Measurements from ENCODE around the gene FBN2. TPM values are rescaled to one million over a fixed set of nuclear protein-coding genes. Genes with fewer than 3 reads are reported as not detected.

FBN2 gene
- total RNA-seq, 1 experiment from 2014 or later = 193 TPM

DNA sequence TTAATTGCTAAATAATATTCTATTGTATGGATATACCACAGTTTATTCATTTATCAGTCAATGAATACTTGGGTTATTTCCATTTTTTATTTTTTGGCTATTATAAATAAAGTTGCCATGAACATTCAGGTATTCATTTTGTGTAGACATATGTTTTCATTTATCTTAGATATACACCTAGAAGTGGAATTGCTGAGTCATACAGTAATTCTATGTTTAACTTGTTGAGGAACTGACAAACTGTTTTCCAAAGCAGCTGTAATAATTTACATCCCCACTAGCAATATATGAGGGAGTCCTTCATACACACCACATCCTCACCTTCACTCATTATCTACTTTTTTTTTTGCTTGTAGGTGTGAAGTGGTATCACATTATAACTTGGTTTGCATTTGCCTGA is 123.6 kb downstream of the FBN2 start:
- peaks cover 20% of the 10 kb centered on the region for H3K4me1 Mint-ChIP-seq (ENCODE audit: insufficient read depth, unreplicated experiment)
- intact Hi-C loops (cut with micrococcal nuclease) = no loop called here
- DNase-seq (ENCODE audit: unreplicated experiment) = no peak
- H3K27ac Mint-ChIP-seq (ENCODE audit: low read depth, unreplicated experiment) = no peak overlapping the region
- CTCF ChIA-PET = no interaction called here
- POLR2A ChIA-PET = interaction anchor here (0.6 to 0.7 kb wide), 2 partner anchors 21 to 453 kb away, joined by 3 read pairs; no protein-coding TSS in a partner anchor
- no TSS peak for BruUV-seq (replicated peaks)
- H3K9me3 Mint-ChIP-seq (ENCODE audit: unreplicated experiment) = peaks cover 7% of the 10 kb centered on the region
- no peak overlapping the region for H3K4me3 Mint-ChIP-seq (ENCODE audit: unreplicated experiment)
- no peaks in the 10 kb centered on the region for H3K27me3 Mint-ChIP-seq (ENCODE audit: insufficient read depth, unreplicated experiment)
- H3K36me3 Mint-ChIP-seq (ENCODE audit: insufficient read depth, unreplicated experiment) = no peaks in the 10 kb centered on the region
- TF ChIP-seq, protein P1, sequence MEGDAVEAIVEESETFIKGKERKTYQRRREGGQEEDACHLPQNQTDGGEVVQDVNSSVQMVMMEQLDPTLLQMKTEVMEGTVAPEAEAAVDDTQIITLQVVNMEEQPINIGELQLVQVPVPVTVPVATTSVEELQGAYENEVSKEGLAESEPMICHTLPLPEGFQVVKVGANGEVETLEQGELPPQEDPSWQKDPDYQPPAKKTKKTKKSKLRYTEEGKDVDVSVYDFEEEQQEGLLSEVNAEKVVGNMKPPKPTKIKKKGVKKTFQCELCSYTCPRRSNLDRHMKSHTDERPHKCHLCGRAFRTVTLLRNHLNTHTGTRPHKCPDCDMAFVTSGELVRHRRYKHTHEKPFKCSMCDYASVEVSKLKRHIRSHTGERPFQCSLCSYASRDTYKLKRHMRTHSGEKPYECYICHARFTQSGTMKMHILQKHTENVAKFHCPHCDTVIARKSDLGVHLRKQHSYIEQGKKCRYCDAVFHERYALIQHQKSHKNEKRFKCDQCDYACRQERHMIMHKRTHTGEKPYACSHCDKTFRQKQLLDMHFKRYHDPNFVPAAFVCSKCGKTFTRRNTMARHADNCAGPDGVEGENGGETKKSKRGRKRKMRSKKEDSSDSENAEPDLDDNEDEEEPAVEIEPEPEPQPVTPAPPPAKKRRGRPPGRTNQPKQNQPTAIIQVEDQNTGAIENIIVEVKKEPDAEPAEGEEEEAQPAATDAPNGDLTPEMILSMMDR (IDR thresholded peaks at IDR 0.05; ENCODE audit: unreplicated experiment) = no peak

DNA sequence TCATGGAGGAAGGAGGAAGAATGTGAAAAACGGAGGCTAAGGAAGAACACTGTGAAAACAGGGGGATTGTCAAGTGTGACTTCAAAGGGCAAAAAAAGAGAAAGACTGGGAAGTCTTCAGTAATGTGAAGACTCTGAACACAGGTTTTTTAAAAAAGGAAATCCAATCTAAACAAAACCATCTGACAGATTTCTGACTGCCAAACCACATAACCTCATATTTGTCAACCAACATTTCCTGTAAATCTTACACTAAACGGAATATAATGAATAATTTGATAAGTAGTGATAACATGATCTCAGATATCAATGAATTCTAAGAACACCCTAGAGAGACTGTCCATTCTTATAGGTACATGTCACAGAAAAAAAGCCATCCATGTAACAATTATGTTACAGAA is 124.7 kb downstream of the FBN2 start:
- no peak overlapping the region for H3K27ac Mint-ChIP-seq (ENCODE audit: low read depth, unreplicated experiment)
- TF ChIP-seq, protein P1 (IDR thresholded peaks at IDR 0.05; ENCODE audit: unreplicated experiment) = no peak
- ChIA-PET POLR2A (no interaction called here), CTCF (interaction anchor here (0.6 to 1.3 kb wide), 4 partner anchors 82 to 553 kb away, joined by 3 read pairs; no protein-coding TSS in a partner anchor)
- H3K27me3 Mint-ChIP-seq (ENCODE audit: insufficient read depth, unreplicated experiment) = no peaks in the 10 kb centered on the region
- H3K4me3 Mint-ChIP-seq (ENCODE audit: unreplicated experiment) = no peak overlapping the region
- H3K4me1 Mint-ChIP-seq (ENCODE audit: insufficient read depth, unreplicated experiment) = peaks cover 22% of the 10 kb centered on the region
- BruUV-seq (replicated peaks) = no TSS peak
- no peak for DNase-seq (ENCODE audit: unreplicated experiment)
- intact Hi-C loops (cut with micrococcal nuclease) = no loop called here
- no peaks in the 10 kb centered on the region for H3K36me3 Mint-ChIP-seq (ENCODE audit: insufficient read depth, unreplicated experiment)
- peaks cover 7% of the 10 kb centered on the region for H3K9me3 Mint-ChIP-seq (ENCODE audit: unreplicated experiment)

- DNase-seq (ENCODE audit: unreplicated experiment) = no peak
- TF ChIP-seq, protein P1 (IDR thresholded peaks at IDR 0.05; ENCODE audit: unreplicated experiment) = no peak
- BruUV-seq (replicated peaks) = no TSS peak
- no peak overlapping the region for H3K27ac Mint-ChIP-seq (ENCODE audit: low read depth, unreplicated experiment)
- ChIA-PET POLR2A (interaction anchor here (0.5 kb wide), 1 partner anchor 698 kb away, joined by 3 read pairs; no protein-coding TSS in a partner anchor), CTCF (interaction anchor here (0.6 to 1.3 kb wide), 5 partner anchors 11 to 552 kb away, joined by 3 read pairs; no protein-coding TSS in a partner anchor)
- intact Hi-C loops (cut with micrococcal nuclease) = no loop called here
- H3K27me3 Mint-ChIP-seq (ENCODE audit: insufficient read depth, unreplicated experiment) = no peaks in the 10 kb centered on the region
- no peak overlapping the region for H3K4me3 Mint-ChIP-seq (ENCODE audit: unreplicated experiment)
- H3K4me1 Mint-ChIP-seq (ENCODE audit: insufficient read depth, unreplicated experiment) = peaks cover 22% of the 10 kb centered on the region
- no peaks in the 10 kb centered on the region for H3K36me3 Mint-ChIP-seq (ENCODE audit: insufficient read depth, unreplicated experiment)
- H3K9me3 Mint-ChIP-seq (ENCODE audit: unreplicated experiment) = peaks cover 7% of the 10 kb centered on the region
Observed at GRCh38 chr5:128412145-128412930, 125.7 kb downstream of the FBN2 start.

DNA sequence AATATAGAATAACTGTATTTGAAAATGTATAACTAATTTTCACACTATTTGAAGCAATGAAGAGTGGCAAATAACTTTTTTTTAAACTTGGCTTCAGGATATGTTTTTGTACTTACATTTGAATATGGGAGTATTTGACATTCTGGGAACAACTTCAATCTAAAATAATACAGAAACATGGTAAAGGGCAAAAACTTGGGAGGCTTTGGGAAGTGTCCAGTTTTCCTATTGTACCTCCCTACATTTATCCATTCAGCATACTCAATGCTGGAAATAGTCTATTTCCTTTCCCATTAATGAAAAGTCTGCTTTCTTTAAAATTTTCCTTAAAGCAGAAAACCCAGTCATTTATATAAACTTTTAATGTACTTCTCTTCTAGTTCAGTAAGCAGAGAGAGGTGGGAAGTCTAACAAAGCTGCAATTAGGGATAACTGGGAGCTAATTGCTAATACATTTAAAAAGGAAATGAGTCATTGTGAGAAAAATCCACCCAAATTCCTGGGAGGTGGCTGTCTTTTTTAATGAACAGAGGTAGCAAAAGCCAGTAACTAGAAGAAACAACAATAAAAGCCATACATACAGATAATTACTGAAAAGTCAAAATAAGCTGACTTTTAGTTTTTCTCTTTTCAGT is 128.8 kb downstream of the FBN2 start:
- intact Hi-C loops (cut with micrococcal nuclease) = no loop called here
- peaks cover 22% of the 10 kb centered on the region for H3K4me1 Mint-ChIP-seq (ENCODE audit: insufficient read depth, unreplicated experiment)
- no TSS peak for BruUV-seq (replicated peaks)
- H3K27ac Mint-ChIP-seq (ENCODE audit: low read depth, unreplicated experiment) = no peak overlapping the region
- CTCF ChIA-PET = interaction anchor here (0.7 kb wide), 1 partner anchor 78 kb away, joined by 3 read pairs; no protein-coding TSS in a partner anchor
- TF ChIP-seq, protein P1 (IDR thresholded peaks at IDR 0.05; ENCODE audit: unreplicated experiment) = no peak
- peaks cover 7% of the 10 kb centered on the region for H3K36me3 Mint-ChIP-seq (ENCODE audit: insufficient read depth, unreplicated experiment)
- H3K27me3 Mint-ChIP-seq (ENCODE audit: insufficient read depth, unreplicated experiment) = no peaks in the 10 kb centered on the region
- H3K9me3 Mint-ChIP-seq (ENCODE audit: unreplicated experiment) = no peaks in the 10 kb centered on the region
- H3K4me3 Mint-ChIP-seq (ENCODE audit: unreplicated experiment) = no peak overlapping the region
- peak; percentile 21 for DNase-seq (ENCODE audit: unreplicated experiment)
- POLR2A ChIA-PET = no interaction called here
